Lower lobe of right lung (tissue), 2 donors: ENCODE data around the gene AMMECR1L. TPM values are rescaled to one million over a fixed set of nuclear protein-coding genes. Genes with fewer than 3 reads are reported as not detected.
A peak's percentile ranks its signal among the peaks of the same experiment; 100 is the strongest.
"Not testable (repeated sequence)": the region's sequence is repeated elsewhere in the genome, so short reads cannot be mapped to it uniquely, and the experiment has no call there.

Experiments used
- ATAC-seq, 2 donors: fragments of 200-7000 bp; cut with Tn5 transposase; one replicate each; pipeline ENCODE4 v1.9.1; 2020 to 2022; ENCODE audit warnings: mild to moderate bottlenecking in 2 of 2, moderate library complexity in 2 of 2
- DNase-seq: peaks from one replicate; pipeline ENCODE4 v3.0.0-alpha.2; 2020
- H3K27ac ChIP-seq: fragments of 200-600 bp; one replicate; pipeline ENCODE4 v1.8.0; 2022
- H3K27me3 ChIP-seq: fragments of 200-600 bp; one replicate; pipeline ENCODE4 v1.8.0; 2022; ENCODE audit warnings: low read depth
- H3K36me3 ChIP-seq: fragments of 200-600 bp; one replicate; pipeline ENCODE4 v1.8.0; 2022; ENCODE audit warnings: mild to moderate bottlenecking
- H3K4me1 ChIP-seq: fragments of 200-600 bp; one replicate; pipeline ENCODE4 v1.8.0; 2022
- H3K4me3 ChIP-seq: fragments of 200-600 bp; one replicate; pipeline ENCODE4 v1.8.0; 2022; ENCODE audit warnings: mild to moderate bottlenecking
- H3K9me3 ChIP-seq: fragments of 200-600 bp; one replicate; pipeline ENCODE4 v1.8.0; 2022
- CTCF ChIP-seq: fragments of 200-600 bp; IDR thresholded peaks from one replicate; pipeline ENCODE4 v1.8.0; 2022; ENCODE audit warnings: antibody characterized with exemption, mild to moderate bottlenecking
- intact Hi-C: fragments of 100-400 bp; cut with DNase I; formaldehyde crosslinking; loops from one replicate; pipeline ENCODE4 v1.11.0; 2022
- total RNA-seq: library from RNA; stranded (reverse); fragmentation: NEBNext Ultra II Directional; extraction: Animal tissue kit (Norgen Biotek cat#: 25700); gene quantifications from one replicate; pipeline ENCODE4 v1.2.1, GENCODE V29; 2021
- donor health status: DM: no; HTN: yes; CAD: no; lungs with severe emphysema.

Gene AMMECR1L
- total RNA-seq, 1 donor from 2014 or later: 14.8 TPM

GRCh38 chr2:127826047-127826446, 59.7 kb downstream of the AMMECR1L start:
- TF ChIP-seq CTCF: no peak
- Histone ChIP-seq H3K4me3 (no peak overlapping the region), H3K4me1 (peaks cover 7% of the 10 kb centered on the region), H3K27ac (no peak overlapping the region), H3K9me3 (peaks cover 14% of the 10 kb centered on the region), H3K27me3 (no peaks in the 10 kb centered on the region), H3K36me3 (no peaks in the 10 kb centered on the region)
- DNase-seq (no peak), ATAC-seq (peak; percentile 71 to 82)
- intact Hi-C loops: no loop called here

- TF ChIP-seq CTCF: no peak
- intact Hi-C loops: no loop called here
- ATAC-seq: no peak
Observed at GRCh38 chr2:127820080-127820668, 65.6 kb downstream of the AMMECR1L start.

GRCh38 chr2:127818794-127819425, 66.8 kb downstream of the AMMECR1L start:
- Histone ChIP-seq H3K4me1 (no peaks in the 10 kb centered on the region), H3K9me3 (peaks cover 21% of the 10 kb centered on the region), H3K27ac (no peak overlapping the region), H3K27me3 (no peaks in the 10 kb centered on the region), H3K4me3 (no peak overlapping the region), H3K36me3 (no peaks in the 10 kb centered on the region)
- intact Hi-C loops: no loop called here
- TF ChIP-seq CTCF: no peak
- DNase-seq: no peak
- no peak for ATAC-seq

More at GRCh38 chr2:127820080-127820668, 65.6 kb downstream of the AMMECR1L start:
- DNase-seq: no peak
- no peaks in the 10 kb centered on the region for H3K36me3 ChIP-seq
- no peak overlapping the region for H3K4me3 ChIP-seq
- H3K27me3 ChIP-seq: no peaks in the 10 kb centered on the region
- no peak overlapping the region for H3K27ac ChIP-seq
- H3K4me1 ChIP-seq: no peaks in the 10 kb centered on the region
- peaks cover 21% of the 10 kb centered on the region for H3K9me3 ChIP-seq

- intact Hi-C loops: no loop called here
- TF ChIP-seq CTCF: no peak
- H3K27me3 ChIP-seq: no peaks in the 10 kb centered on the region
Observed at GRCh38 chr2:127818241-127818640, 67.5 kb downstream of the AMMECR1L start.

GRCh38 chr2:127814677-127815076, 71.1 kb downstream of the AMMECR1L start:
- Histone ChIP-seq H3K27ac (no peak overlapping the region), H3K4me1 (peaks cover 2% of the 10 kb centered on the region), H3K27me3 (no peaks in the 10 kb centered on the region), H3K9me3 (peaks cover under 1% of the 10 kb centered on the region), H3K4me3 (no peak overlapping the region), H3K36me3 (no peaks in the 10 kb centered on the region)
- TF ChIP-seq CTCF: no peak
- intact Hi-C loops: no loop called here
- DNase-seq: no peak
- ATAC-seq: no peak

More at GRCh38 chr2:127818241-127818640, 67.5 kb downstream of the AMMECR1L start:
- no peak overlapping the region for H3K27ac ChIP-seq
- no peaks in the 10 kb centered on the region for H3K4me1 ChIP-seq
- H3K4me3 ChIP-seq: no peak overlapping the region
- peaks cover 21% of the 10 kb centered on the region for H3K9me3 ChIP-seq
- ATAC-seq: no peak
- DNase-seq: no peak
- H3K36me3 ChIP-seq: no peaks in the 10 kb centered on the region

- H3K27ac ChIP-seq, H3K9me3 ChIP-seq, ATAC-seq, H3K36me3 ChIP-seq, H3K27me3 ChIP-seq, DNase-seq, H3K4me3 ChIP-seq, intact Hi-C loops: not testable (repeated sequence)
- H3K4me1 ChIP-seq: peaks cover 24% of the 10 kb centered on the region
Observed at GRCh38 chr2:127812441-127812840, 73.3 kb downstream of the AMMECR1L start.
